ENCODE measurements around the gene F8.
A peak's percentile ranks its signal among the peaks of the same experiment; 100 is the strongest.
"Not testable (repeated sequence)": the region's sequence is repeated elsewhere in the genome, so short reads cannot be mapped to it uniquely, and the experiment has no call there.

F8 gene

GRCh38 chrX:154980330-154981115 lies 42.0 kb downstream of the F8 start:
- DNase-seq = peak; percentile 69

GRCh38 chrX:154979629-154980028 lies 42.9 kb downstream of the F8 start:
- no peak for DNase-seq

- no peak for DNase-seq
Observed at GRCh38 chrX:154968353-154968752, 54.2 kb downstream of the F8 start.

- no peak for DNase-seq
Observed at GRCh38 chrX:154967603-154968002, 54.9 kb downstream of the F8 start.

GRCh38 chrX:154961947-154962346 lies 60.6 kb downstream of the F8 start:
- no peak for DNase-seq

GRCh38 chrX:154955799-154956198 lies 66.7 kb downstream of the F8 start:
- not testable (repeated sequence) for DNase-seq

GRCh38 chrX:154939265-154939664 lies 83.3 kb downstream of the F8 start:
- DNase-seq = not testable (repeated sequence)

GRCh38 chrX:154924771-154925170 lies 97.8 kb downstream of the F8 start:
- not testable (repeated sequence) for DNase-seq

- no peak for DNase-seq
Observed at GRCh38 chrX:154918060-154918483, 104.5 kb downstream of the F8 start.

GRCh38 chrX:154914052-154914451 lies 108.5 kb downstream of the F8 start:
- no peak for DNase-seq

GRCh38 chrX:154910528-154910927 lies 112.0 kb downstream of the F8 start:
- not testable (repeated sequence) for DNase-seq

GRCh38 chrX:154910048-154910447 lies 112.5 kb downstream of the F8 start:
- not testable (repeated sequence) for DNase-seq

- no peak for DNase-seq
Observed at GRCh38 chrX:154908821-154909220, 113.7 kb downstream of the F8 start.

- DNase-seq = no peak
Observed at GRCh38 chrX:154902408-154902807, 120.1 kb downstream of the F8 start.

GRCh38 chrX:154900323-154900722 lies 122.2 kb downstream of the F8 start:
- DNase-seq = no peak

GRCh38 chrX:154892296-154892695 lies 130.2 kb downstream of the F8 start:
- no peak for DNase-seq

GRCh38 chrX:154890990-154891639 lies 131.4 kb downstream of the F8 start:
- DNase-seq = no peak

GRCh38 chrX:154886789-154887221 lies 135.7 kb downstream of the F8 start:
- not testable (repeated sequence) for DNase-seq

GRCh38 chrX:154886069-154886788 lies 136.3 kb downstream of the F8 start, which contains the start of gene F8A1:
TSS of gene F8A1 (plus strand) at chrX:154886355. CDS start at chrX:154886375, 20 bp downstream.
- not testable (repeated sequence) for DNase-seq

- DNase-seq = not testable (repeated sequence)
Observed at GRCh38 chrX:154885549-154885948, 137.0 kb downstream of the F8 start.

- DNase-seq = not testable (repeated sequence)
Observed at GRCh38 chrX:154885057-154885456, 137.5 kb downstream of the F8 start.

- not testable (repeated sequence) for DNase-seq
Observed at GRCh38 chrX:154884069-154884468, 138.5 kb downstream of the F8 start.

- no peak for DNase-seq
Observed at GRCh38 chrX:154873329-154873728, 149.2 kb downstream of the F8 start.

All from CD4-positive, alpha-beta T cell treated with Interferon gamma for 1 hour (primary cell).